Fibroblast of skin of left biceps (primary cell): ENCODE measurements around the gene IFNLR1.
A peak's percentile ranks its signal among the peaks of the same experiment; 100 is the strongest.

Experiments used
- DNase-seq, 2 experiments: peaks; one replicate each; pipeline ENCODE4 v3.0.0-alpha.2; 2013; ENCODE audit warnings: low read depth in 2 of 2

Gene IFNLR1

GRCh38 chr1:24175033-24175755 lies 11.9 kb downstream of the IFNLR1 start:
- DNase-seq = no peak

- no peak for DNase-seq
Measured at GRCh38 chr1:24173638-24174575, 13.2 kb downstream of the IFNLR1 start.

- no peak for DNase-seq
Measured at GRCh38 chr1:24172598-24172997, 14.5 kb downstream of the IFNLR1 start.

- no peak for DNase-seq
Measured at GRCh38 chr1:24169286-24169685, 17.8 kb downstream of the IFNLR1 start.

GRCh38 chr1:24168245-24168644 lies 18.8 kb downstream of the IFNLR1 start:
- no peak for DNase-seq

- DNase-seq = no peak
Measured at GRCh38 chr1:24167008-24167407, 20.1 kb downstream of the IFNLR1 start.

- no peak for DNase-seq
Measured at GRCh38 chr1:24165500-24165899, 21.6 kb downstream of the IFNLR1 start.

GRCh38 chr1:24164004-24164403 lies 23.1 kb downstream of the IFNLR1 start:
- DNase-seq = no peak

- DNase-seq = no peak
Measured at GRCh38 chr1:24162201-24162600, 24.9 kb downstream of the IFNLR1 start.

GRCh38 chr1:24161270-24161669 lies 25.8 kb downstream of the IFNLR1 start:
- DNase-seq = no peak

GRCh38 chr1:24159366-24159765 lies 27.7 kb downstream of the IFNLR1 start:
- no peak for DNase-seq

GRCh38 chr1:24157918-24158481 lies 29.1 kb downstream of the IFNLR1 start:
- no peak for DNase-seq

GRCh38 chr1:24156542-24157260 lies 30.4 kb downstream of the IFNLR1 start:
- DNase-seq = no peak

GRCh38 chr1:24155011-24155782 lies 31.9 kb downstream of the IFNLR1 start:
- no peak for DNase-seq

GRCh38 chr1:24154215-24154614 lies 32.9 kb downstream of the IFNLR1 start:
- DNase-seq = no peak

GRCh38 chr1:24152631-24153494 lies 34.2 kb downstream of the IFNLR1 start:
- DNase-seq = no peak

- DNase-seq = no peak
Measured at GRCh38 chr1:24151175-24151533, 35.9 kb downstream of the IFNLR1 start.

- DNase-seq = peak; percentile 23 to 30
Measured at GRCh38 chr1:24150234-24151174, 36.6 kb downstream of the IFNLR1 start.

- peak in 1 of 2 experiments; percentile 2 for DNase-seq
Measured at GRCh38 chr1:24149866-24150233, 37.2 kb downstream of the IFNLR1 start.
